Fibroblast of lung (primary cell): ENCODE data around the gene ZSCAN2. TPM values are rescaled to one million over a fixed set of nuclear protein-coding genes. Genes with fewer than 3 reads are reported as not detected.

Experiments used
- DNase-seq, 2 donors: peaks; one replicate each; pipeline versions ENCODE4 v3.0.0 to v3.0.0-alpha.2; 2010; ENCODE audit warnings: low read depth in 2 of 2
- H2AFZ ChIP-seq: 2 replicates; pipeline ENCODE4 v1.5.1; 2012; ENCODE audit warnings: low read length, control low read depth, inconsistent platforms
- H3K27ac ChIP-seq: 2 replicates; pipeline ENCODE4 v1.5.1; 2011; ENCODE audit warnings: low read length, control low read depth; ENCODE audit not compliant: insufficient read depth
- H3K27me3 ChIP-seq: 2 replicates; pipeline ENCODE4 v1.5.1; 2011; ENCODE audit warnings: mild to moderate bottlenecking, low read length; ENCODE audit not compliant: control insufficient read depth, insufficient read depth
- H3K36me3 ChIP-seq: 2 replicates; pipeline ENCODE4 v1.5.1; 2011; ENCODE audit warnings: low read length; ENCODE audit not compliant: control insufficient read depth, insufficient read depth
- H3K4me1 ChIP-seq: 2 replicates; pipeline ENCODE4 v1.5.1; 2011; ENCODE audit warnings: low read length; ENCODE audit not compliant: control insufficient read depth, insufficient read depth; ENCODE audit errors: extremely low read depth
- H3K4me2 ChIP-seq: 2 replicates; pipeline ENCODE4 v1.5.1; 2011; ENCODE audit warnings: low read length, control low read depth; ENCODE audit not compliant: insufficient read depth; ENCODE audit errors: extremely low read depth
- H3K4me3 ChIP-seq, 4 experiments: fragments of 200-600 bp in 1 of 4; sonication (generic) in 1 of 4; replicated peaks in 1 of 4; 2 replicates each; pipeline ENCODE4 v1.5.1; 2011 to 2016; ENCODE audit warnings: low read length in 4 of 4, low read depth in 3 of 4, mild to moderate bottlenecking in 3 of 4, control low read depth in 2 of 4, inconsistent platforms in 1 of 4, mixed read lengths in 1 of 4; ENCODE audit not compliant: insufficient read depth in 1 of 4; ENCODE audit errors: control extremely low read depth in 1 of 4
- H3K79me2 ChIP-seq: 2 replicates; pipeline ENCODE4 v1.5.1; 2012; ENCODE audit warnings: mild to moderate bottlenecking, low read length, inconsistent platforms; ENCODE audit not compliant: control insufficient read depth, insufficient read depth
- H3K9ac ChIP-seq: 2 replicates; pipeline ENCODE4 v1.5.1; 2011; ENCODE audit warnings: mild to moderate bottlenecking, low read length, control low read depth; ENCODE audit not compliant: insufficient read depth
- H3K9me3 ChIP-seq: 2 replicates; pipeline ENCODE4 v1.5.1; 2012; ENCODE audit warnings: low read depth, low read length; ENCODE audit not compliant: control insufficient read depth, insufficient read depth
- H4K20me1 ChIP-seq: 2 replicates; pipeline ENCODE4 v1.5.1; 2011; ENCODE audit warnings: low read length; ENCODE audit not compliant: control insufficient read depth, insufficient read depth; ENCODE audit errors: extremely low read depth
- EZH2 ChIP-seq: IDR thresholded peaks from 2 replicates; pipeline ENCODE4 v1.5.1; 2012; ENCODE audit warnings: low read length, control low read depth, mild to moderate bottlenecking; ENCODE audit errors: missing control alignments
- polyA plus RNA-seq, 2 donors: library from polyadenylated mRNA; depleted of rRNA in 1 of 2; stranded (reverse) in 1 of 2; unstranded in 1 of 2; fragments of >200 nt; gene quantifications; 2 replicates each; pipeline ENCODE4 v1.2.1, GENCODE V29; 2011 to 2012; ENCODE audit warnings: missing spikeins in 1 of 2
- total RNA-seq: library from RNA; depleted of rRNA; stranded (reverse); fragments of >200 nt; gene quantifications from 2 replicates; pipeline ENCODE4 v1.2.1, GENCODE V29; 2014
- TF ChIP-seq, protein P1 (sequence below), 2 donors: IDR thresholded peaks in 1 of 2; conservative IDR thresholded peaks in 1 of 2; 1 replicate in 1 of 2; 2 replicates in 1 of 2; pipeline ENCODE4 v1.5.1; 2011 to 2012; ENCODE audit warnings: low read length in 2 of 2, control low read depth in 1 of 2, inconsistent platforms in 1 of 2, low read depth in 1 of 2, mild to moderate bottlenecking in 1 of 2

Gene ZSCAN2
- total and polyA plus RNA-seq, 2 donors (not counting 1 experiment from before 2014, with no cell fraction given), result 6.4 to 9.2 TPM

DNA sequence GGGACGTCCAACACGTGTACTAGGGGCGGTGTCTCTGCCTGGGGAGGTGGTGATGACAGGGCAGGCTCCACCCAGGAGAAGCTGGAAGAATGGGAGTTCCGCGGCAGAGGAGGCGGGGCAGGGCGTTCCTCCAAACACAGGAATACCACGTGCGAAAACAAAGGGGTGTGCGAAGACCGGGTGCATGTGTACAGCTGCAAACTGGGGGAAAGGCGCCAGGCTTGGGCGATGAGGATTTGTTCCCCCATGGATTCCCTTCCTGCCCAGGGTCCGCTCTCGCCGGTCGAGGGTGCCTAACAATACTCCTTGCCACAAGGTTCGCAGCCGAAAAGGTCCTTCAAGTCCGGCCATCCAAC, 500 bp upstream of the ZSCAN2 start:
- no peaks in the 10 kb centered on the region for H3K9me3 ChIP-seq
- no peak overlapping the region for H3K27ac ChIP-seq
- peak; percentile 86 for DNase-seq
- peaks cover 1% of the 10 kb centered on the region for H3K79me2 ChIP-seq
- H3K9ac ChIP-seq, result no peak overlapping the region
- no peak for TF ChIP-seq EZH2
- TF ChIP-seq, protein P1, sequence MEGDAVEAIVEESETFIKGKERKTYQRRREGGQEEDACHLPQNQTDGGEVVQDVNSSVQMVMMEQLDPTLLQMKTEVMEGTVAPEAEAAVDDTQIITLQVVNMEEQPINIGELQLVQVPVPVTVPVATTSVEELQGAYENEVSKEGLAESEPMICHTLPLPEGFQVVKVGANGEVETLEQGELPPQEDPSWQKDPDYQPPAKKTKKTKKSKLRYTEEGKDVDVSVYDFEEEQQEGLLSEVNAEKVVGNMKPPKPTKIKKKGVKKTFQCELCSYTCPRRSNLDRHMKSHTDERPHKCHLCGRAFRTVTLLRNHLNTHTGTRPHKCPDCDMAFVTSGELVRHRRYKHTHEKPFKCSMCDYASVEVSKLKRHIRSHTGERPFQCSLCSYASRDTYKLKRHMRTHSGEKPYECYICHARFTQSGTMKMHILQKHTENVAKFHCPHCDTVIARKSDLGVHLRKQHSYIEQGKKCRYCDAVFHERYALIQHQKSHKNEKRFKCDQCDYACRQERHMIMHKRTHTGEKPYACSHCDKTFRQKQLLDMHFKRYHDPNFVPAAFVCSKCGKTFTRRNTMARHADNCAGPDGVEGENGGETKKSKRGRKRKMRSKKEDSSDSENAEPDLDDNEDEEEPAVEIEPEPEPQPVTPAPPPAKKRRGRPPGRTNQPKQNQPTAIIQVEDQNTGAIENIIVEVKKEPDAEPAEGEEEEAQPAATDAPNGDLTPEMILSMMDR (conservative IDR thresholded peaks at IDR 0.05 in 1 of 2, IDR thresholded peaks at IDR 0.05 in 1 of 2; ENCODE audit: low read depth in 1 of 2, low read length in 2 of 2), result no peak
- peak overlapping the region; percentile 76 for H3K4me2 ChIP-seq
- H3K4me3 ChIP-seq, result peak overlapping the region; percentile 54 to 92 (median 84)
- H3K27me3 ChIP-seq, result no peaks in the 10 kb centered on the region
- H3K4me1 ChIP-seq, result no peaks in the 10 kb centered on the region
- no peaks in the 10 kb centered on the region for H4K20me1 ChIP-seq
- peak overlapping the region; percentile 69 for H2AFZ ChIP-seq
- no peaks in the 10 kb centered on the region for H3K36me3 ChIP-seq

DNA sequence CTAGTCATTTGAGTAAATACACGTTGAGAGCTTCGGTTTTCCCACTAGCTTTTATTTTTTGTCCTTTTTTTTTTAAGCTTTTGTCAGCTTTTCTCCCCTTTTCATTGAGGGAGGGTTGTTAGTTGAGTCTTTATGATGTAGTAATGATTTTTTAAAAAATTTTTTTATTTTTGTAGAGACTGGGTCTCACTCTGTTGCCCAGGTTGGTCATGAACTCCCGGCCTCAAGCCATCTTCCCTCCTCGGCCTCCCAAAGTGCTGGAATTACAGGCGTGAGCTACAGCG, 688 bp downstream of the ZSCAN2 start:
- H3K79me2 ChIP-seq, result peaks cover 1% of the 10 kb centered on the region
- no peaks in the 10 kb centered on the region for H3K9me3 ChIP-seq
- no peaks in the 10 kb centered on the region for H3K27me3 ChIP-seq
- H3K4me3 ChIP-seq, result peak overlapping the region; percentile 54 to 92 (median 84)
- H3K27ac ChIP-seq, result peak overlapping the region; percentile 60
- no peaks in the 10 kb centered on the region for H4K20me1 ChIP-seq
- H3K36me3 ChIP-seq, result no peaks in the 10 kb centered on the region
- H3K4me1 ChIP-seq, result no peaks in the 10 kb centered on the region
- no peak for DNase-seq
- TF ChIP-seq, protein P1 (conservative IDR thresholded peaks at IDR 0.05 in 1 of 2, IDR thresholded peaks at IDR 0.05 in 1 of 2; ENCODE audit: low read depth in 1 of 2, low read length in 2 of 2), result no peak
- TF ChIP-seq EZH2, result no peak
- H2AFZ ChIP-seq, result peak overlapping the region; percentile 93
- peak overlapping the region; percentile 73 for H3K9ac ChIP-seq
- H3K4me2 ChIP-seq, result peak overlapping the region; percentile 88

DNA sequence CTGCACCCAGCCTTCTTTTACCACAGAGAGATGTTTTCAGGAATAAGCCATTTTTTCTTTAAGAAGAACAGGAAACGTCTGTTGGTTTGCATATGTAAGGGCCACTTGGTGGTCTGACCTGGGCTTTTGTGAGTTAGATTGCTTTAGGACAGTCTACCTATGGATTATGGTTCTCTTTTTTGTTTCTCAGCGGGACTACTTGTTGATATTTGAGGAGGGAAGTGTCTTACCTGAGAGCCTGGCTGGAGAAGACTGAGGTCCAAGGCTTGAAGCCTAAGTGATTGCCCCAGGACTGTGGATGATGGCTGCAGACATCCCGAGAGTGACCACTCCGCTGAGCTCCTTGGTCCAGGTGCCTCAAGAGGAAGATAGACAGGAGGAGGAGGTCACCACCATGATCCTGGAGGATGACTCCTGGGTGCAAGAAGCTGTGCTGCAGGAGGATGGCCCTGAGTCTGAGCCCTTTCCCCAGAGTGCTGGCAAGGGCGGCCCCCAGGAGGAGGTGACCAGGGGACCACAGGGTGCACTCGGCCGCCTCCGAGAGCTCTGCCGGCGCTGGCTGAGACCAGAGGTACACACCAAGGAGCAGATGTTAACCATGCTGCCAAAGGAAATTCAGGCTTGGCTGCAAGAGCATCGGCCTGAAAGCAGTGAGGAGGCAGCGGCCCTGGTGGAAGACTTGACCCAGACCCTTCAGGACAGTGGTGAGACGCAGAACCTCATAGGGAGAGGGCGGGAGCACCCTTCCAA, 3.0 kb downstream of the ZSCAN2 start:
- no peaks in the 10 kb centered on the region for H3K9me3 ChIP-seq
- no peak overlapping the region for H3K4me3 ChIP-seq
- peaks cover 1% of the 10 kb centered on the region for H3K79me2 ChIP-seq
- H3K9ac ChIP-seq, result no peak overlapping the region
- no peaks in the 10 kb centered on the region for H3K27me3 ChIP-seq
- no peak overlapping the region for H3K4me2 ChIP-seq
- H2AFZ ChIP-seq, result no peak overlapping the region
- no peaks in the 10 kb centered on the region for H3K4me1 ChIP-seq
- TF ChIP-seq, protein P1 (conservative IDR thresholded peaks at IDR 0.05 in 1 of 2, IDR thresholded peaks at IDR 0.05 in 1 of 2; ENCODE audit: low read depth in 1 of 2, low read length in 2 of 2), result no peak
- TF ChIP-seq EZH2, result no peak
- no peaks in the 10 kb centered on the region for H3K36me3 ChIP-seq
- no peak for DNase-seq
- no peaks in the 10 kb centered on the region for H4K20me1 ChIP-seq
- H3K27ac ChIP-seq, result no peak overlapping the region
